ENCODE data around the gene ELOVL3. TPM values are rescaled to one million over a fixed set of nuclear protein-coding genes. Genes with fewer than 3 reads are reported as not detected.
A peak's percentile ranks its signal among the peaks of the same experiment; 100 is the strongest.
"Not testable (repeated sequence)": the region's sequence is repeated elsewhere in the genome, so short reads cannot be mapped to it uniquely, and the experiment has no call there.

ELOVL3 gene
- total and polyA plus RNA-seq, 4 donors, result 0.54 to 1.4 (median 1.1) TPM

DNA sequence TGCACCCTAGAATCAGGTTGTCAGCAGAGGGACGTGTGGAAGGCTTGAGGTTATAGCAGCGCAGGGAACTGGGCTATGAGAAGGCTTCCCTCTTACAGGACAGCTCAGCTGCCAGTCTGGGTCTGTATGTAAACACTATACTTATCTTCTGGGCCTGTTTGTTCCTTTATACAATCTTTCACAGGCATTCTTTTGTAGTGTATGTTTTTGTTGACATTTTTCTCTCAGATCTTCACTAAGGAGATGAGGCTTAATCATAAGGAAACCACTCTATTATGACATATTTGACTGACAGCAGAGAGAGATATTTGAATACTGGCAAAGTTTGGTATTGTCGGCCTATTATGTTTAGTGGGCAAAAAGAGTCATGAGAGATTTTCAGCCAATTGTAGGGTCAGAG lies 20.2 kb downstream of the ELOVL3 start:
- Histone ChIP-seq H3K27ac (ENCODE audit: low read depth in 1 of 2, low read length in 1 of 2) (peak overlapping the region in 1 of 2 donors; percentile 90), H3K4me1 (ENCODE audit: control insufficient read depth in 5 of 5, insufficient read depth in 5 of 5, low read length in 5 of 5) (peaks cover 0 to 34% (median 11%) of the 10 kb centered on the region in 5 donors)
- WGBS, 2 donors, result 24 to 31% methylated on average over 3 of the region's 3 CpGs

DNA sequence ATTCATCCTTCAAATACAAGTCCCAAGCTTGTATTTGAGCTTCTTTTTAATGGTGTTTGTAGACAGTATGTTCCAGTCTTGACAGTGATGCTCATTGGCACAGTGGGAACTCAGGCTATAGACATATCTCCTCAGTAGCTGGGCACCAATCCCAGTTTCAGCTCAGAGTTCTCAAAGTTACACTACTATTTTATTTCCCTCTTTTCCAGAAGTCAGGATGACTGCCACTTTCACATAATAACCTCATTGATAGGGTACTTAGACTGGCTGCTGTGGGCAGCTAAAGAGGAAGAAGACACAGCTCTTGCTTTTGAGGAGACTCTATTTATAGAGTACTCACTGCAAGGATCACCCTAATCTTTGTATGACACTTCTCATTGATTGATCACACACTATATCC lies 21.6 kb downstream of the ELOVL3 start:
- TF ChIP-seq, protein P1, sequence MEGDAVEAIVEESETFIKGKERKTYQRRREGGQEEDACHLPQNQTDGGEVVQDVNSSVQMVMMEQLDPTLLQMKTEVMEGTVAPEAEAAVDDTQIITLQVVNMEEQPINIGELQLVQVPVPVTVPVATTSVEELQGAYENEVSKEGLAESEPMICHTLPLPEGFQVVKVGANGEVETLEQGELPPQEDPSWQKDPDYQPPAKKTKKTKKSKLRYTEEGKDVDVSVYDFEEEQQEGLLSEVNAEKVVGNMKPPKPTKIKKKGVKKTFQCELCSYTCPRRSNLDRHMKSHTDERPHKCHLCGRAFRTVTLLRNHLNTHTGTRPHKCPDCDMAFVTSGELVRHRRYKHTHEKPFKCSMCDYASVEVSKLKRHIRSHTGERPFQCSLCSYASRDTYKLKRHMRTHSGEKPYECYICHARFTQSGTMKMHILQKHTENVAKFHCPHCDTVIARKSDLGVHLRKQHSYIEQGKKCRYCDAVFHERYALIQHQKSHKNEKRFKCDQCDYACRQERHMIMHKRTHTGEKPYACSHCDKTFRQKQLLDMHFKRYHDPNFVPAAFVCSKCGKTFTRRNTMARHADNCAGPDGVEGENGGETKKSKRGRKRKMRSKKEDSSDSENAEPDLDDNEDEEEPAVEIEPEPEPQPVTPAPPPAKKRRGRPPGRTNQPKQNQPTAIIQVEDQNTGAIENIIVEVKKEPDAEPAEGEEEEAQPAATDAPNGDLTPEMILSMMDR (IDR thresholded peaks at IDR 0.05; ENCODE audit: control extremely low read depth, extremely low read depth), result no peak
- Histone ChIP-seq H3K4me1 (ENCODE audit: control insufficient read depth in 5 of 5, insufficient read depth in 5 of 5, low read length in 5 of 5) (peaks cover 0 to 25% (median 14%) of the 10 kb centered on the region in 5 donors), H3K36me3 (ENCODE audit: control insufficient read depth in 4 of 4, insufficient read depth in 4 of 4, low read length in 4 of 4) (peaks cover 1 to 5% (median 3%) of the 10 kb centered on the region in 4 donors), H3K27ac (ENCODE audit: low read depth in 1 of 2, low read length in 1 of 2) (peak overlapping the region in 1 of 2 donors; percentile 36), H3K4me3 (no peak overlapping the region), H3K9me3 (ENCODE audit: control insufficient read depth in 4 of 4, insufficient read depth in 3 of 4, low read length in 3 of 4) (no peaks in the 10 kb centered on the region), H3K9ac (ENCODE audit: insufficient read depth in 1 of 2, low read length in 2 of 2) (no peak overlapping the region), H3K27me3 (ENCODE audit: control insufficient read depth in 3 of 3, insufficient read depth in 3 of 3, low read length in 2 of 3) (no peaks in the 10 kb centered on the region)
- DNase-seq (no peak), ATAC-seq (ENCODE audit: insufficient read depth, low FRiP score) (no peak)

More for the DNA sequence above, 20.2 kb downstream of the ELOVL3 start:
- ATAC-seq (ENCODE audit: insufficient read depth, low FRiP score), result no peak
- no peak for DNase-seq
- H3K9ac ChIP-seq (ENCODE audit: insufficient read depth in 1 of 2, low read length in 2 of 2), result peak overlapping the region; percentile 71 to 80
- H3K27me3 ChIP-seq (ENCODE audit: control insufficient read depth in 3 of 3, insufficient read depth in 3 of 3, low read length in 2 of 3), result no peaks in the 10 kb centered on the region
- H3K9me3 ChIP-seq (ENCODE audit: control insufficient read depth in 4 of 4, insufficient read depth in 3 of 4, low read length in 3 of 4), result no peaks in the 10 kb centered on the region
- H3K36me3 ChIP-seq (ENCODE audit: control insufficient read depth in 4 of 4, insufficient read depth in 4 of 4, low read length in 4 of 4), result peaks cover 0 to 5% (median 1%) of the 10 kb centered on the region in 4 donors
- peak overlapping the region; percentile 98 for H3K4me3 ChIP-seq
- TF ChIP-seq, protein P1 (IDR thresholded peaks at IDR 0.05; ENCODE audit: control extremely low read depth, extremely low read depth), result no peak

DNA sequence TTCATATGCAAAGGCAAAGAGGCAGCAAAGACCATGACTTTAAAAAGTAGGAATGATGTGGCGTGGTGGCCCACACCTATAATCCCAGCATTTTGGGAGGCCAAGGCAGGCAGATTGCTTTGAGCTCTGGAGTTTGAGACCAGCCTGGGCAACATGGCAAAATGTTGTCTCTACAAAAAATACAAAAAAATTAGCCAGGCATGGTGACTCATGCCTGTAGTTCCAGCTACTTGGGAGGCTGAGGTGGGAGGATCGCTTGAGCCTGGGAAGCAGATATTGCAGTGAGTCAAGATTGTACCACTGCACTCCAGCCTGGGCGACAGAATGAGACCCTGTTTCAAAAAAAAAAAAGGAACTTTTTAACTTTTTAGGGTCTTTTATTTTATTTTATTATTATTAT lies 26.4 kb downstream of the ELOVL3 start:
- H3K27ac ChIP-seq (ENCODE audit: low read depth in 1 of 2, low read length in 1 of 2); H3K4me1 ChIP-seq (ENCODE audit: control insufficient read depth in 5 of 5, insufficient read depth in 5 of 5, low read length in 5 of 5); H3K36me3 ChIP-seq (ENCODE audit: control insufficient read depth in 4 of 4, insufficient read depth in 4 of 4, low read length in 4 of 4); H3K4me3 ChIP-seq; H3K9ac ChIP-seq (ENCODE audit: insufficient read depth in 1 of 2, low read length in 2 of 2); DNase-seq; ATAC-seq (ENCODE audit: insufficient read depth, low FRiP score); H3K9me3 ChIP-seq (ENCODE audit: control insufficient read depth in 4 of 4, insufficient read depth in 3 of 4, low read length in 3 of 4); H3K27me3 ChIP-seq (ENCODE audit: control insufficient read depth in 3 of 3, insufficient read depth in 3 of 3, low read length in 2 of 3): not testable (repeated sequence)
- 96 to 98% methylated on average over 3 of the region's 3 CpGs for WGBS, 2 donors

DNA sequence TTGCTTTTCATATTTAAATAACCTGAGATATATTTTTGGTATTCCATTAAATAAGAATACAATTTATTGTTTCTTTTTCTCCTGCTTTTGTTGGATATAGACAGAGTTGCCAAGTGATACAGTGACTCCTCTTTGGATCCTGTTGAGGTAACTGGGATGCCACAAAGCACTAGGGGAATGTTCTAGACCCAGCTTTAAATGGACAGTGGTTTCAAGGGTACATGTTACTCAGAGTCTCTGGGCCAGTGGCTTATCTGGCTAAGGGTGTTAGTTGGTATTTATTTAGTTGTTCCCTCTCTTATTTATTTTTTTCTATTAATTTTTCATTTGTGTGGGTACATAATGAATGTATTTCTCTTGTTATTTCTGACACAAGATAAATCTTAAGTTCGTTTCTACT lies 28.3 kb downstream of the ELOVL3 start:
- ATAC-seq (ENCODE audit: insufficient read depth, low FRiP score) (no peak), DNase-seq (no peak)
- Histone ChIP-seq H3K9ac (ENCODE audit: insufficient read depth in 1 of 2, low read length in 2 of 2) (no peak overlapping the region), H3K27ac (ENCODE audit: low read depth in 1 of 2, low read length in 1 of 2) (no peak overlapping the region), H3K27me3 (ENCODE audit: control insufficient read depth in 3 of 3, insufficient read depth in 3 of 3, low read length in 2 of 3) (no peaks in the 10 kb centered on the region), H3K36me3 (ENCODE audit: control insufficient read depth in 4 of 4, insufficient read depth in 4 of 4, low read length in 4 of 4) (peaks cover 0 to 10% (median 2%) of the 10 kb centered on the region in 4 donors), H3K9me3 (ENCODE audit: control insufficient read depth in 4 of 4, insufficient read depth in 3 of 4, low read length in 3 of 4) (no peaks in the 10 kb centered on the region), H3K4me3 (no peak overlapping the region), H3K4me1 (ENCODE audit: control insufficient read depth in 5 of 5, insufficient read depth in 5 of 5, low read length in 5 of 5) (peaks cover 0 to 8% (median 0%) of the 10 kb centered on the region in 5 donors)
- 88 to 94% methylated on average over 1 of the region's 1 CpG for WGBS, 2 donors
- TF ChIP-seq, protein P1 (IDR thresholded peaks at IDR 0.05; ENCODE audit: control extremely low read depth, extremely low read depth), result no peak

Data from lung (tissue), 12 donors.